Cardiac fibroblast (primary cell): ENCODE data around the gene ITM2B.

Experiments
- DNase-seq, 2 donors: peaks; one replicate each; pipeline versions ENCODE4 v3.0.0 to v3.0.0-alpha.2; 2010; ENCODE audit warnings: low read depth in 2 of 2
- H3K4me3 ChIP-seq, 2 donors: replicated peaks in 1 of 2; 1 replicate in 1 of 2; 2 replicates in 1 of 2; pipeline ENCODE4 v1.5.1; 2011; ENCODE audit warnings: low read depth in 2 of 2, low read length in 2 of 2, mild to moderate bottlenecking in 2 of 2, moderate library complexity in 1 of 2
- CTCF ChIP-seq: IDR thresholded peaks from one replicate; pipeline ENCODE4 v1.5.1; 2011; ENCODE audit warnings: low read depth, mild to moderate bottlenecking, low read length, inconsistent platforms

The ITM2B gene

DNA sequence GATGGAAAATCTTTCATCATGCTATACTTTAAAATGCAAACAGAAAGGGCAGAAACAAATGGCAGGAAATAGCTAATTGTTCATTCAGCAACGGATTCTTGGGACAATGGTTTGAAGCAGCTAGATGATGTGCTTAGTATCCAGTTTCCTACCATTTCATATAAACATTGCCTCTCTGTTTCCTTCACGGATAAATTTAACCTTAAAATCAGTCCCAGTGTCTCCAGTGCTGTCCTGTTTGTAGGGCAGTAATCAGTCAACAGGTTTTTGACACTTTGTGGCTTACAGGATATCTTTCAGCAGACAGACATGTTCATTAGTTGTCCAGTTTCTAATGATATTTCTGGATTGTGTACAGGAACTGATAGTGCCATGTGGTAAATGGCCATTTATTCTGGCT, 45.8 kb downstream of the ITM2B start:
- no peak overlapping the region for H3K4me3 ChIP-seq
- no peak for TF ChIP-seq CTCF
- no peak for DNase-seq

DNA sequence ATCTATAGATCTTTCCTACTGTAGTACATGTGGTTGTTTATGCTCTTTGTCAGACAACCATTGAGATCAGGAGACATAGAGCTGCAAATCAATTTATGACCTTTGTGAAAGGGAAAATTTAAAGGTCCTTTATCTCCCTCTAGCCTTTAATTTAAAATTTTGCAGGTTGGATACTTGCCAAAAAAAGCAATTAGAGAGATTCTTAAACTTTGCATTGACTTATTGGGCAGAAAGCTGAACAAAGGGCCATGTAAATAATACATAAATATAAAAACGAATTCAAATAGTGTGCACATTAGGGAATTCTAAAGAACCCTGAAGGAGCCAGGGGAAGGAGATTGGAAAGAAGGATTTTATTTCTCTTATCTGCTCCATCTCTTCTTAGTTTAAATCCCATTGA, 48.5 kb downstream of the ITM2B start:
- no peak overlapping the region for H3K4me3 ChIP-seq
- DNase-seq = no peak
- TF ChIP-seq CTCF = no peak

- TF ChIP-seq CTCF = no peak
- DNase-seq = peak in 1 of 2 donors; percentile 39
- H3K4me3 ChIP-seq = no peak overlapping the region
Measured at GRCh38 chr13:48291730-48292129, 58.7 kb downstream of the ITM2B start.

- DNase-seq = no peak
- no peak overlapping the region for H3K4me3 ChIP-seq
- TF ChIP-seq CTCF = no peak
Measured at GRCh38 chr13:48292650-48293049, 59.6 kb downstream of the ITM2B start.

DNA sequence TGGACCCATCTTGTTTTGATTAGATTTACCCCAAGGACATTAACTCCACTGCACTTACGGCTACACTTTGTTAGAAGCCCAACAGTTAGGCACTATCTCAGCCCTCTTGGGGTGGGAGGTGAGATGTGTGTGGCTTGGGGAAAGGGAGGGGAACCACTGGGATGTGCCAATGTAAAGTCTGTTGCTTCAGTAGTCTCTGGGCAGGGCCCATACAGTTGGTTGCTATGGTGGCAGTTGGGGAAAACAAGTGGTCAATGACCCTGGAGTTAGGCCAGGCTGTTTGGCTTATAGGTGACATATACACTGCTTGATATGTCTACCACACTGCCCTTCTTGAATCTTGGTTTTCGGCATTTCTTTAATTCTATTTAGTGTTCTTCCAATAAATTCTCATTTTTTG, 61.6 kb downstream of the ITM2B start:
- no peak overlapping the region for H3K4me3 ChIP-seq
- no peak for TF ChIP-seq CTCF
- DNase-seq = no peak

DNA sequence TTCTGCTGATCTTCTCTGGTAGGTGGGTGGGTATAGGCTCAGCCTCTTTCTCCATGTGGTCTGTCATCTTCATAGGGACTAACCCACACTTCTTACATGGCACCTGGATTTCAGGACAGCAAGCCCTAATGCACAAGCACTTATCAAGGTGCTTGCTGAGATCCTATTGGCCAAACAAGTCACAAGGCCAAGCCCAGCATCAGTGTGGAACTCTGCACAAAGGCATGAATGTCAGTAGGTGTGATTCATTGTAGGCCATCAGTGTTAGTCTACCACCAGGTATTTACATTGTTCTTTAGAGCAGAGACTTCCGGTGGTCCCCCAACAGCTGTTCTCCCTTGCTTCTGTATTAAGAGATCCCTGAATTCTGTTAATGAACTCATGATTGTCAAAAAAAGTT, 62.3 kb downstream of the ITM2B start:
- no peak overlapping the region for H3K4me3 ChIP-seq
- DNase-seq = no peak
- no peak for TF ChIP-seq CTCF

DNA sequence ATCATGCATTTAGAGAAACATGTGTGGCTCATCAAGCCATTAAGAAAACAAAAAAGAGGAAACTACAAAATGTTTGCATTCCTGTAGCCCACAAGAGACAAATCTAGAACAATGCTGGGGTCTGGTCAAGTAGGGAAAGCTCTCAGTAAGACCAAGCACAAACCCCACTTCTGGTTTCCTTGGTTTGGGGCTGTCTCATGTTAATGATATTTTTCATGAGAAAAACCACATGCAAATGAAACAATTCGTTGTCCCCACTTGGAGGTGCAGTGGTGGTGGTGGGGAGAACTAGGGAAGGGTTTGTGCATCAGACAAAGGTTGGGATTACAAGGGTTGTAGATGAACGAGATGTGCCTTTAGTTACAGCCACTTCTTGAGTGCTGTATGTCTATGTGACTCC, 63.5 kb downstream of the ITM2B start:
- no peak overlapping the region for H3K4me3 ChIP-seq
- DNase-seq = no peak
- TF ChIP-seq CTCF = no peak
